ENCODE results near the gene LARGE1. TPM values are rescaled to one million over a fixed set of nuclear protein-coding genes. Genes with fewer than 3 reads are reported as not detected.
A peak's percentile ranks its signal among the peaks of the same experiment; 100 is the strongest.

Gene LARGE1
- total and polyA plus RNA-seq, 2 of the 4 experiments (the other 2 are of a cell fraction) = 6.2 to 12.4 TPM

GRCh38 chr22:33697640-33698039 lies 222.6 kb downstream of the LARGE1 start:
- Histone ChIP-seq H3K4me2 (ENCODE audit: low read depth, low read length) (no peak overlapping the region; the same call in 1 of the 2 replicates), H3K27ac (ENCODE audit: insufficient read depth, low read length) (no peak overlapping the region), H3K9me1 (ENCODE audit: insufficient read depth, low read length) (peaks cover 3% of the 10 kb centered on the region; the same call in 1 of the 2 replicates), H2BK15ac (ENCODE audit: low read depth, low read length) (no peak overlapping the region), H2BK5ac (ENCODE audit: low read depth, low read length, poor library complexity, severe bottlenecking) (no peak overlapping the region), H2BK120ac (ENCODE audit: low read depth, low read length) (no peak overlapping the region), H2AK9ac (replicated peaks; ENCODE audit: low read depth, low read length, poor library complexity) (no peak overlapping the region), H3K36me3 (ENCODE audit: control insufficient read depth, insufficient read depth, low read length) (no peaks in the 10 kb centered on the region), H3K4me3 (ENCODE audit: insufficient read depth, low read depth, low read length) (no peak overlapping the region), H3K18ac (ENCODE audit: low read depth, low read length) (no peak overlapping the region), H4K20me1 (ENCODE audit: insufficient read depth, low read length) (no peaks in the 10 kb centered on the region; the same call in 1 of the 2 replicates), H4K8ac (ENCODE audit: low read depth in 2 of 2, low read length in 2 of 2) (no peak overlapping the region), H3K56ac (ENCODE audit: extremely low read depth, insufficient read depth, low read length) (no peak overlapping the region), H2AK5ac (ENCODE audit: low read depth, low read length) (no peak overlapping the region), H3K23ac (ENCODE audit: low read depth, low read length) (no peak overlapping the region), H3K4ac (ENCODE audit: low read depth, low read length) (no peak overlapping the region), H3K9me3 (ENCODE audit: control insufficient read depth, insufficient read depth, low read length) (no peaks in the 10 kb centered on the region), H3K79me1 (ENCODE audit: low read depth in 1 of 2, low read length in 2 of 2) (peaks cover 0 to 3% of the 10 kb centered on the region in 2 experiments; a peak in 3 of 4 replicates), H2BK20ac (ENCODE audit: low read depth, low read length) (no peak overlapping the region), H4K91ac (ENCODE audit: insufficient read depth, low read depth, low read length) (no peak overlapping the region), H4K5ac (ENCODE audit: low read depth, low read length) (no peak overlapping the region), H3K27me3 (ENCODE audit: control insufficient read depth, insufficient read depth, low read length) (no peaks in the 10 kb centered on the region), H3K14ac (replicated peaks; ENCODE audit: low read depth, low read length) (no peak overlapping the region), H3K4me1 (ENCODE audit: control insufficient read depth, insufficient read depth, low read length) (no peaks in the 10 kb centered on the region; the same call in 1 of the 2 replicates), H3K9ac (ENCODE audit: low read depth, low read length) (no peak overlapping the region), H2AFZ (replicated peaks; ENCODE audit: low read length, poor library complexity) (no peak overlapping the region)
- in situ Hi-C loops (cut with MboI; ENCODE audit: low sequenced_read_pairs) = no loop called here
- peak; percentile 75 for ATAC-seq (ENCODE audit: low read depth)
- CTCF ChIA-PET = interaction anchor here (1.0 kb wide), 1 partner anchor 9 kb away, joined by 3 read pairs; no protein-coding TSS in a partner anchor
- peak; percentile 59 for DNase-seq
- dilution Hi-C loops (cut with HindIII; ENCODE audit: low sequenced_read_pairs, unreplicated experiment) = no loop called here
- WGBS, 2 experiments (ENCODE audit: extremely low coverage in 2 of 2, insufficient read length in 1 of 2) = no CpG with 5 or more reads among the region's 4 CpGs
- POLR2A ChIA-PET (ENCODE audit: unreplicated experiment) = no interaction called here
- no peak for TF ChIP-seq RCOR1 (IDR thresholded peaks at IDR 0.05; ENCODE audit: insufficient replicate concordance, low read length)
- no peak for TF ChIP-seq POLR2A (IDR thresholded peaks at IDR 0.05; ENCODE audit: low read depth, low read length)
- no peak for TF ChIP-seq ELK1 (IDR thresholded peaks at IDR 0.05; ENCODE audit: borderline replicate concordance, low read depth, low read length)
- TF ChIP-seq, protein P1, sequence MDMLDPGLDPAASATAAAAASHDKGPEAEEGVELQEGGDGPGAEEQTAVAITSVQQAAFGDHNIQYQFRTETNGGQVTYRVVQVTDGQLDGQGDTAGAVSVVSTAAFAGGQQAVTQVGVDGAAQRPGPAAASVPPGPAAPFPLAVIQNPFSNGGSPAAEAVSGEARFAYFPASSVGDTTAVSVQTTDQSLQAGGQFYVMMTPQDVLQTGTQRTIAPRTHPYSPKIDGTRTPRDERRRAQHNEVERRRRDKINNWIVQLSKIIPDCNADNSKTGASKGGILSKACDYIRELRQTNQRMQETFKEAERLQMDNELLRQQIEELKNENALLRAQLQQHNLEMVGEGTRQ (IDR thresholded peaks at IDR 0.05; ENCODE audit: low read depth, low read length) = no peak
- no peak for TF ChIP-seq SMC3 (IDR thresholded peaks at IDR 0.05; ENCODE audit: low read depth, low read length)
- TF ChIP-seq NFE2L2 (IDR thresholded peaks at IDR 0.05; ENCODE audit: low read depth, low read length) = no peak
- no peak for TF ChIP-seq BHLHE40 (IDR thresholded peaks at IDR 0.05; ENCODE audit: low read depth, low read length)
- TF ChIP-seq MAFK (IDR thresholded peaks at IDR 0.05; ENCODE audit: low read depth, low read length) = no peak
- TF ChIP-seq CHD1 (IDR thresholded peaks at IDR 0.05; ENCODE audit: low read depth, low read length) = no peak
- TF ChIP-seq FOS (IDR thresholded peaks at IDR 0.05; ENCODE audit: low read depth, low read length) = no peak
- TF ChIP-seq CTCF (conservative IDR thresholded peaks at IDR 0.05; ENCODE audit: low read depth, low read length) = no peak
- TF ChIP-seq RAD21 (IDR thresholded peaks at IDR 0.05; ENCODE audit: low read length) = no peak
- TF ChIP-seq RFX5 (IDR thresholded peaks at IDR 0.05; ENCODE audit: low read depth, low read length) = no peak
- no peak for TF ChIP-seq MAZ (IDR thresholded peaks at IDR 0.05; ENCODE audit: borderline replicate concordance, low read depth, low read length)
- intact Hi-C loops (cut with micrococcal nuclease) = no loop called here
- no TSS peak for BruUV-seq (replicated peaks)

Data from IMR-90 (cell line).